H9 (cell line): ENCODE measurements around the gene FNDC3B. TPM values are rescaled to one million over a fixed set of nuclear protein-coding genes. Genes with fewer than 3 reads are reported as not detected.

ENCODE experiments used
- DNase-seq: peaks from one replicate; pipeline ENCODE4 v3.0.0-alpha.2; 2017
- H2AFZ ChIP-seq: one replicate; pipeline ENCODE4 v1.6.1; 2013; ENCODE audit warnings: mild to moderate bottlenecking, low read length, control low read depth, moderate library complexity
- H2AK5ac ChIP-seq: 2 replicates; pipeline ENCODE4 v1.6.1; 2013; ENCODE audit warnings: low read length, control low read depth, mixed read lengths; ENCODE audit not compliant: insufficient read length
- H2BK120ac ChIP-seq: one replicate; pipeline ENCODE4 v1.6.1; 2013; ENCODE audit warnings: low read depth, mild to moderate bottlenecking, low read length, control low read depth, inconsistent platforms; ENCODE audit not compliant: poor library complexity, severe bottlenecking
- H2BK12ac ChIP-seq: 2 replicates; pipeline ENCODE4 v1.6.1; 2013; ENCODE audit warnings: low read length, control low read depth, mixed read lengths, low read depth; ENCODE audit not compliant: insufficient read length
- H2BK15ac ChIP-seq: 2 replicates; pipeline ENCODE4 v1.6.1; 2013; ENCODE audit warnings: low read depth, low read length, control low read depth
- H2BK20ac ChIP-seq: one replicate; pipeline ENCODE4 v1.6.1; 2013; ENCODE audit warnings: low read depth, mild to moderate bottlenecking, low read length, control low read depth, inconsistent platforms; ENCODE audit not compliant: poor library complexity, severe bottlenecking
- H2BK5ac ChIP-seq: 2 replicates; pipeline ENCODE4 v1.6.1; 2013; ENCODE audit warnings: low read length, control low read depth, mixed read lengths; ENCODE audit not compliant: insufficient read length
- H3K14ac ChIP-seq: 2 replicates; pipeline ENCODE4 v1.6.1; 2013; ENCODE audit warnings: low read length, control low read depth; ENCODE audit not compliant: insufficient read depth
- H3K18ac ChIP-seq: 2 replicates; pipeline ENCODE4 v1.6.1; 2013; ENCODE audit warnings: low read depth, mild to moderate bottlenecking, mixed read lengths, low read length, control low read depth; ENCODE audit not compliant: insufficient read length
- H3K23ac ChIP-seq: 2 replicates; pipeline ENCODE4 v1.6.1; 2013; ENCODE audit warnings: low read length, control low read depth, mixed read lengths, low read depth; ENCODE audit not compliant: insufficient read length
- H3K23me2 ChIP-seq: 2 replicates; pipeline ENCODE4 v1.6.1; 2013; ENCODE audit warnings: low read depth, mild to moderate bottlenecking, mixed read lengths, low read length, control low read depth; ENCODE audit not compliant: insufficient read length, poor library complexity, severe bottlenecking
- H3K27ac ChIP-seq: 2 replicates; pipeline ENCODE4 v1.5.1; 2013; ENCODE audit warnings: low read length, control low read depth, mixed read lengths, low read depth; ENCODE audit not compliant: insufficient read length
- H3K27me3 ChIP-seq: 2 replicates; pipeline ENCODE4 v1.6.1; 2013; ENCODE audit warnings: low read length, control low read depth, inconsistent platforms; ENCODE audit not compliant: insufficient read depth
- H3K4ac ChIP-seq: 2 replicates; pipeline ENCODE4 v1.6.1; 2013; ENCODE audit warnings: low read depth, mild to moderate bottlenecking, control low read depth, inconsistent platforms, low read length, moderate library complexity
- H3K4me1 ChIP-seq: 2 replicates; pipeline ENCODE4 v1.6.1; 2013; ENCODE audit warnings: low read length, control low read depth, inconsistent platforms; ENCODE audit not compliant: insufficient read depth
- H3K4me2 ChIP-seq: 2 replicates; pipeline ENCODE4 v1.6.1; 2013; ENCODE audit warnings: low read length, control low read depth, mixed read lengths; ENCODE audit not compliant: insufficient read length, insufficient read depth
- H3K56ac ChIP-seq: 2 replicates; pipeline ENCODE4 v1.6.1; 2013; ENCODE audit warnings: low read depth, mild to moderate bottlenecking, mixed read lengths, low read length, control low read depth; ENCODE audit not compliant: insufficient read length
- H3K79me1 ChIP-seq: 2 replicates; pipeline ENCODE4 v1.6.1; 2013; ENCODE audit warnings: low read depth, mild to moderate bottlenecking, moderate library complexity, low read length, control low read depth, inconsistent platforms; ENCODE audit not compliant: insufficient read depth, poor library complexity, severe bottlenecking
- H3K79me2 ChIP-seq: 2 replicates; pipeline ENCODE4 v1.6.1; 2013; ENCODE audit warnings: low read length, control low read depth, inconsistent platforms; ENCODE audit not compliant: insufficient read depth
- H3K9ac ChIP-seq: 2 replicates; pipeline ENCODE4 v1.6.1; 2013; ENCODE audit warnings: low read length, control low read depth, mixed read lengths; ENCODE audit not compliant: insufficient read length; ENCODE audit errors: extremely low read depth
- H3K9me3 ChIP-seq: one replicate; pipeline ENCODE4 v1.6.1; 2013; ENCODE audit warnings: low read depth, low read length, inconsistent platforms; ENCODE audit not compliant: control insufficient read depth
- H3T11ph ChIP-seq: one replicate; pipeline ENCODE4 v1.6.1; 2013; ENCODE audit warnings: mild to moderate bottlenecking, low read length, control low read depth, inconsistent platforms
- H4K20me1 ChIP-seq: one replicate; pipeline ENCODE4 v1.6.1; 2013; ENCODE audit not compliant: control insufficient read depth, insufficient read length, insufficient read depth
- H4K5ac ChIP-seq: 2 replicates; pipeline ENCODE4 v1.6.1; 2013; ENCODE audit warnings: low read depth, mild to moderate bottlenecking, mixed read lengths, low read length, control low read depth; ENCODE audit not compliant: insufficient read length
- H4K8ac ChIP-seq: replicated peaks from 2 replicates; pipeline ENCODE4 v1.6.1; 2013; ENCODE audit warnings: low read length, control low read depth, mixed read lengths, low read depth; ENCODE audit not compliant: insufficient read length
- H4K91ac ChIP-seq: 2 replicates; pipeline ENCODE4 v1.6.1; 2013; ENCODE audit warnings: low read depth, mild to moderate bottlenecking, moderate library complexity, mixed read lengths, low read length, control low read depth; ENCODE audit not compliant: insufficient read length
- H3K27ac Mint-ChIP-seq, 3 experiments: 2 replicates in 2 of 3; 3 replicates in 1 of 3; pipeline ENCODE4 v1.8.0; 2020 to 2021; ENCODE audit warnings: mixed read lengths in 3 of 3, mild to moderate bottlenecking in 1 of 3, moderate library complexity in 1 of 3
- H3K27me3 Mint-ChIP-seq: 2 replicates; pipeline ENCODE4 v1.8.0; 2021; ENCODE audit warnings: low read depth, mild to moderate bottlenecking, moderate library complexity, mixed read lengths
- H3K36me3 Mint-ChIP-seq, 3 experiments: 2 replicates in 2 of 3; 3 replicates in 1 of 3; pipeline ENCODE4 v1.8.0; 2020 to 2021; ENCODE audit warnings: low read depth in 3 of 3, mixed read lengths in 3 of 3; ENCODE audit not compliant: insufficient read depth in 1 of 3
- H3K4me1 Mint-ChIP-seq, 2 experiments: 2 replicates each; pipeline ENCODE4 v1.8.0; 2020; ENCODE audit warnings: mixed read lengths in 2 of 2
- H3K4me3 Mint-ChIP-seq, 2 experiments: 2 replicates in 1 of 2; 3 replicates in 1 of 2; pipeline ENCODE4 v1.8.0; 2020 to 2021; ENCODE audit warnings: mild to moderate bottlenecking in 2 of 2, mixed read lengths in 2 of 2, moderate library complexity in 1 of 2
- H3K9me3 Mint-ChIP-seq, 2 experiments: 2 replicates in 1 of 2; 3 replicates in 1 of 2; pipeline ENCODE4 v1.8.0; 2020; ENCODE audit warnings: mild to moderate bottlenecking in 2 of 2, mixed read lengths in 2 of 2, moderate library complexity in 1 of 2
- WGBS: extraction: QIAGEN DNeasy Blood & Tissue Kit; methylation state at CpG from one replicate; pipeline ENCODE4 v1.1.7; 2013; ENCODE audit warnings: missing lambda C conversion rate, low lambda C conversion rate, mixed read lengths; ENCODE audit not compliant: insufficient read length; ENCODE audit errors: extremely low coverage; 5-methylcytosine and 5-hydroxymethylcytosine counted together
- total RNA-seq: library from RNA; stranded (reverse); gene quantifications from 2 replicates; pipeline ENCODE4 v1.2.1, GENCODE V29; 2021
- TF ChIP-seq, protein P1 (sequence below): fragments of 200-600 bp; sonication (generic); conservative IDR thresholded peaks from 3 replicates; pipeline ENCODE4 v1.8.0; 2021; ENCODE audit warnings: antibody characterized with exemption, mild to moderate bottlenecking

FNDC3B gene
- total RNA-seq, 1 experiment from 2014 or later = 43.8 TPM

DNA sequence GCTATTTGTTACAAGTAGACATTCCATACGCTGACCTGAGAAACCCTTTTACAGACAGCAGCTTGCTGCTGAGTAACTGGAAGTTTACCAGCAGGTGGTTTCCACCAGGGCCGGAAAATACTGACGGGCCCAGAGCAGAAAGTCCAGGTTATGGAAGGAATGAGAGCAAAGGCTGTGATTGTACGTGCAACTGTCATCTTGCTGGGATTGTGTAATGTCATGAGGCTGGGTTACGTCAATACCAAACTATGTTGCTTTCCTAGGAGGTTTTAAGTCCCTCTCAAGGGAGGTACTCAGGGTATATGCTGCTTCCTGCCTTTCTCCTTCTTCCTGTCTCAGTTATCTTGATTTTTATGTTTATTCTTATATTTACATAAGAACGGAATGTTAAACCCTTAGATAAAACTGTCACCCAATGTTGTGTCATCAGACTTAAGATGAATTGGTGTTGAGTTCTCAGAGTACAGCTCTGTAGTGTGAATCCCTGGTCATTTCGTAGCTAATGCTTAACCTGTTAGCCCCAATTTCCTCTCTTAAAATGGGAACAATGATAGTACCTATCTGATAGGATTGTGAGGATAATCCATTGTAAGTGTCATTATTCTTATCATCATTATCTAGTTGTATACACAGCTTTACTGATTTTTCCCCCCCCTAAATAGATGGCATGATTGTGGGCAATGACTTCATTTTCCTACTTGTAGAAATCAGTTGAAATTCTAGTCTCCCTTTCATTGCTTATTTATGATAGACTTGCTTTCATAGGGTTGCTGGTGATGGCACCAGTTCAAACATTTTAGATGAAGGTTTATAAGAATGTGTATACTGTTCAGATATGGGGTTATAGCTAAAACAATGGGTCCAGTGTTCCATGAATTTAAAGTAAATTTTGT, 101.4 kb downstream of the FNDC3B start:
- peaks cover 40% of the 10 kb centered on the region for H3K4me1 ChIP-seq
- H2AFZ ChIP-seq = no peak overlapping the region
- H4K5ac ChIP-seq = no peak overlapping the region
- H3K27ac ChIP-seq = peak overlapping the region; percentile 52
- H4K20me1 ChIP-seq = no peaks in the 10 kb centered on the region
- no peaks in the 10 kb centered on the region for H3K23me2 ChIP-seq
- H3K9me3 ChIP-seq = no peaks in the 10 kb centered on the region
- H3K9ac ChIP-seq = no peak overlapping the region
- Mint-ChIP-seq H3K9me3 (no peaks in the 10 kb centered on the region), H3K27ac (peak overlapping the region; percentile 81 to 94 (median 82)), H3K36me3 (peaks cover 7 to 14% (median 9%) of the 10 kb centered on the region in 3 experiments; a peak in 5 of 7 replicates), H3K4me3 (peak overlapping the region; percentile 38 to 51; a peak in 3 of 5 replicates), H3K27me3 (no peaks in the 10 kb centered on the region), H3K4me1 (peaks cover 88 to 89% of the 10 kb centered on the region in 2 experiments)
- WGBS = no CpG with 5 or more reads among the region's 7 CpGs
- H2BK20ac ChIP-seq = no peak overlapping the region
- H3T11ph ChIP-seq = no peak overlapping the region
- H3K79me2 ChIP-seq = peaks cover 4% of the 10 kb centered on the region; the same call in 1 of the 2 replicates
- H3K27me3 ChIP-seq = no peaks in the 10 kb centered on the region
- no peak overlapping the region for H2BK120ac ChIP-seq
- H3K18ac ChIP-seq = no peak overlapping the region
- H2BK5ac ChIP-seq = no peak overlapping the region
- peak overlapping the region; percentile 29 for H3K4me2 ChIP-seq
- no peak overlapping the region for H3K14ac ChIP-seq
- no peak overlapping the region for H3K23ac ChIP-seq
- no peak overlapping the region for H3K56ac ChIP-seq
- no peak overlapping the region for H4K8ac ChIP-seq
- H2BK12ac ChIP-seq = no peak overlapping the region
- no peak overlapping the region for H2BK15ac ChIP-seq
- no peak overlapping the region for H4K91ac ChIP-seq
- no peak overlapping the region for H3K4ac ChIP-seq
- TF ChIP-seq, protein P1, sequence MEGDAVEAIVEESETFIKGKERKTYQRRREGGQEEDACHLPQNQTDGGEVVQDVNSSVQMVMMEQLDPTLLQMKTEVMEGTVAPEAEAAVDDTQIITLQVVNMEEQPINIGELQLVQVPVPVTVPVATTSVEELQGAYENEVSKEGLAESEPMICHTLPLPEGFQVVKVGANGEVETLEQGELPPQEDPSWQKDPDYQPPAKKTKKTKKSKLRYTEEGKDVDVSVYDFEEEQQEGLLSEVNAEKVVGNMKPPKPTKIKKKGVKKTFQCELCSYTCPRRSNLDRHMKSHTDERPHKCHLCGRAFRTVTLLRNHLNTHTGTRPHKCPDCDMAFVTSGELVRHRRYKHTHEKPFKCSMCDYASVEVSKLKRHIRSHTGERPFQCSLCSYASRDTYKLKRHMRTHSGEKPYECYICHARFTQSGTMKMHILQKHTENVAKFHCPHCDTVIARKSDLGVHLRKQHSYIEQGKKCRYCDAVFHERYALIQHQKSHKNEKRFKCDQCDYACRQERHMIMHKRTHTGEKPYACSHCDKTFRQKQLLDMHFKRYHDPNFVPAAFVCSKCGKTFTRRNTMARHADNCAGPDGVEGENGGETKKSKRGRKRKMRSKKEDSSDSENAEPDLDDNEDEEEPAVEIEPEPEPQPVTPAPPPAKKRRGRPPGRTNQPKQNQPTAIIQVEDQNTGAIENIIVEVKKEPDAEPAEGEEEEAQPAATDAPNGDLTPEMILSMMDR = no peak
- no peaks in the 10 kb centered on the region for H3K79me1 ChIP-seq
- no peak overlapping the region for H2AK5ac ChIP-seq
- DNase-seq = no peak
